GM18508 (cell line): Measurements from ENCODE around the gene NSF.
"Not testable (repeated sequence)": the region's sequence is repeated elsewhere in the genome, so short reads cannot be mapped to it uniquely, and the experiment has no call there.

Experiments
- ATAC-seq: cut with Tn5 transposase; IDR thresholded peaks from one replicate; pipeline ENCODE4 v1.9.1; 2021; ENCODE audit warnings: moderate number of reproducible peaks; ENCODE audit not compliant: insufficient read depth, unreplicated experiment

The NSF gene

DNA sequence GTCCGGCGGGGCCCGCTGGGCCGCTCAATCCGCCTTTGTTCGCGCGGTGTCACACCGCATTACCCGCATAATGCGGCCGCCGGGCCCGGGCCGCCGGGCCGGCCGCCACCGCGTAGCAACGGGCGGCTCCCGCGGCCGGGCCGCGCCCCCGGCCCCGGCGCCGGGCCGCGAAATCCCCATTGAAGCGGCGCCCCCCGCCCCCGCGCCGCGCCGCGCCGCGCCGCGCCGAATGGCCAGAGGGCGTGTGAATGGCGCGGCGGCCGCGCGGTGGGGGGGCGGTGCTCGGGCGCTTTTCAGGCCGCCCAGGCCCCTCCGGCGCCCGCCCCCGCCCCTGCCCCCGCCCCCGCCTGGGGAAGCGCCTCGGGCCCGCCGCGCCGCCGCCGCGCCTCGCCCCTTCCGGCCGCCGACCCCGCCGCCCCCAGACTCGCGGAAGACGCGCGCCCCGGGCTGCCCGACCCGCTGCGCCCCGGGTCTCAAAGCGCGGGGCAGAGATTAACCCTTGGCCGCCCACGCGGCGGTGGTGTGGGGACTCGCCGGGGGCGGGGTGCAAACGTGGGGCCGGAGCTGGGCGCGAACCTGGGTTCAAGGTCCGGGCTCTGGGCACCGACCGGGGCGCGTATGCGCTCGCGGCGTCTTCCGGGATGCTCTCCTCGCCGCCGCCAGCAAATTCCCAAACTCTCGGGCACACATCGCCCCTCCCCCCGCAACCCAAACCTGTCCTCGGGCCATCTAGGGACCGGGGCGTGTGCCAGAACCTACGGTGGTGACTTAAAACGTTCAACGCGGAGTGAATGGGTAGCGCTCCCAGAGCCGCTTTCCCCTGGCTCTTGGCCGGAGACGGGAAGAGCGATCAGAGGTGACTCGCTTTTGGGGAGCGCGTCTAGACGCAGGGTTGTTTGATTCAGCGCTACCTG, 181.3 kb downstream of the NSF start:
- no peak for ATAC-seq

DNA sequence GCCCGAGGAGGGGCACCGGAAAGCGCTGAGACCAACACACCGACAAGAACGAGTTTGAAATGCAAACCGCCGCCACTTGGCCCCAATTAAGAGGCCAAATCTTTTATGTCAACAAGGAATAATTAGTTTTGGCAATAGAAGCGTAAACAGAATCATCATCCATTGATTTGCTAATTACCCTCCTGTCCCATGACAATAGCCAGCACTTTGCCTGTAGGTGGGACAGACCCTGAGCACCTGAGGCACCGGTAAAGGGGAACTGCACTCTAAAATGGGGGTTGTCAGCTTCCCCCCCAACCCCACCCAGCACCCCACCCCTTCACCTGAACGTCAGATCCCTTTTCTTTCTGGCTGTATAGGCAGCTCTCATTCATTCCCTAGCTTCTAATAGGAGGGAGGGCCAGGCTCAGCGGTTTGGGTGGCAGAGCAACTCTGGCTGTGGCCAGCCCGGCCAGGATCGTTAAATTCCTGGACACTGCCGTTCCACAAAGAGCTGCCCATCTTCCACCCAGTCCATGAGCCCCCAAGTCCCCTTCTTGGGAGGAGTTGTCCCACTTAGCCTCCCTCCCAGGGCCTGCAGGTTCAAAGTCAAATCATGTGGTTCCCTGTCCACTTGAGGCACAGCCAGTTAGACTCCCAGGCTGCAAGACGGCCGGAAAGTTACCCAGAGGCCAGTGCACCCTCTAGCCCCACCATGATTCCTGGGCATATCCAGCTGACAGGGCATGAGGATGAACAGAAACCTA, 182.2 kb downstream of the NSF start:
- ATAC-seq: no peak

GRCh38 chr17:46773221-46773605, 182.7 kb downstream of the NSF start:
- no peak for ATAC-seq

DNA sequence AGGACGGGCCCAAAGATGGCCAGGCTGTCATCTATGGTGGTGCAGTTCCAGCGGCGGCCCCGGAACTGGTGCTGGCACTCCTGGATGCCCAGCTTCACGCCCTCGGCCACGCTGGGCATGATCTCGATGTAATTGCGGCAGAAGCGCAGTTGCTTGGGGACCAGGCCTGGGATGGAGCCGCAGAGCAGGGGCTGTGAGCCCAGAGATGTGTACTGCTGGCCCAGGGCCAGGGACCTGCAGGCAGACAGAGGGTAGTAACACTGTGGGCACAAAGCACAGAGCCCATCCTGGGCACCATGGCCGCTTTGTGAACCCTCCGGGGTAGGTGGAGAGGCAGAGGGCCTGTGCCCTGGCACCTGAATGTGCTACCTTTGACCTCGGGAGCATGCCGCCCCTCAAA, 183.2 kb downstream of the NSF start:
- ATAC-seq: no peak

DNA sequence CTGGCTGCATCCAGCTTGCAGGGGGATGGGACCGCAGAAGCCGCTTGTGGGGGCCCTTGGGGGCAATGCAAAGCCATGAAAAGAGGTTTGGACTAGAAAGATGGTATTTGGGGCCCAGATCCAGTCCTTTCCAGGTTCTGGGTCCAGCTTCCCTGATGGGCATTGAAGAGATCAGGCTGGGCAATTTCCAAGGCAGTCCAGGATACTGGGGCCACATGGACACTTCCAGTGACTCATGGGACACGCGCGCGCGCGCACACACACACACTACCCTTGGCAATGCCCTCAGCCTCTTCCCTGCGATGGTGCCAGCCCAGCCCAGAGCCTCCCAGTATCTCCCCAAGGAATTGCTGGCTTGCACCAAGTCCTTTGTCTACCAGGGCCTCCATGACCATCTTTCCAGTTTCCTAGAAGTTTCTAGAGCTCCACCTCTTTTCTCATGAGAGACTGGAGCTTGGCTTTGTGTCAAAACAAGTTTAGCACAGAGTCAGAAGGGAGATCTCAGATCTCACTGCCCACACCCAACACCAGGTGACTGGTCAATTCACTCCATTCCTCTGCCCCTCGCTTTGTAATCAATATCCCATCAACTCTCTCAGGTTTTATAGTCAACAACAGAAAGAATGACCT, 183.8 kb downstream of the NSF start:
- no peak for ATAC-seq

DNA sequence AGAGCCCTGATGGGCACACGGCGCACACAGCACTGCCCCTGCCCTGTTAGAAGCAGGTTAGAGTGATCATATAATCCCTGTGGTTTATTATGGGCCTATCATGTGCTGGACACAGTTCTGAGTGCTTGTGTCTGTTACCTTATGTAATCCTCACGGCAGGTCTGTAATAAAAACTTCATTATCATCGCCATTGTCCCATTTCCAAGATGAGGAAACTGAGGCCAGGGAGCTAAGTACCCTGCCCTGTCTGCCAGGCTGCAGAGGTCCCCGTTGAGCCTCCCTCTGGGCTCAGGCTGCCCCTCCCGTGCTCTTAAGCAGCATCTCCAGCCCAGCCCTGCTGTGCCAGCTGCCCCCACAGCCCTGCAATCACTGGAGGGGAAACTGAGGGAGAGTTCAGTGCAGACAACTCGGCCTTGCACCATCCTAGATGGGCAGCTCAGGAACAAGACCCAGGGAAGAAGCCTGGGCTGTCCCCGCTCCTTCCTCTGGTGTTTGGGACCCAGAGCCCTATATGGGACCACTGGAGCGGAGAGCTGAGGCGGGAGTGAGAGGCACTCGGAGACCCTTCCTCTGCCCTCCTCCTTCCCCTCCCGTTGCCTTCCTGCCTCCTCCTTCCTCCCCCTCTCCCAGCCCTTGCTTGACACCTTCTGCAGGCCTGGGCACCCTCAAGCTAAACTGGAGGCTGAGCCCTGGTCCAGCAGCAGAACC, 186.0 kb downstream of the NSF start:
- no peak for ATAC-seq

DNA sequence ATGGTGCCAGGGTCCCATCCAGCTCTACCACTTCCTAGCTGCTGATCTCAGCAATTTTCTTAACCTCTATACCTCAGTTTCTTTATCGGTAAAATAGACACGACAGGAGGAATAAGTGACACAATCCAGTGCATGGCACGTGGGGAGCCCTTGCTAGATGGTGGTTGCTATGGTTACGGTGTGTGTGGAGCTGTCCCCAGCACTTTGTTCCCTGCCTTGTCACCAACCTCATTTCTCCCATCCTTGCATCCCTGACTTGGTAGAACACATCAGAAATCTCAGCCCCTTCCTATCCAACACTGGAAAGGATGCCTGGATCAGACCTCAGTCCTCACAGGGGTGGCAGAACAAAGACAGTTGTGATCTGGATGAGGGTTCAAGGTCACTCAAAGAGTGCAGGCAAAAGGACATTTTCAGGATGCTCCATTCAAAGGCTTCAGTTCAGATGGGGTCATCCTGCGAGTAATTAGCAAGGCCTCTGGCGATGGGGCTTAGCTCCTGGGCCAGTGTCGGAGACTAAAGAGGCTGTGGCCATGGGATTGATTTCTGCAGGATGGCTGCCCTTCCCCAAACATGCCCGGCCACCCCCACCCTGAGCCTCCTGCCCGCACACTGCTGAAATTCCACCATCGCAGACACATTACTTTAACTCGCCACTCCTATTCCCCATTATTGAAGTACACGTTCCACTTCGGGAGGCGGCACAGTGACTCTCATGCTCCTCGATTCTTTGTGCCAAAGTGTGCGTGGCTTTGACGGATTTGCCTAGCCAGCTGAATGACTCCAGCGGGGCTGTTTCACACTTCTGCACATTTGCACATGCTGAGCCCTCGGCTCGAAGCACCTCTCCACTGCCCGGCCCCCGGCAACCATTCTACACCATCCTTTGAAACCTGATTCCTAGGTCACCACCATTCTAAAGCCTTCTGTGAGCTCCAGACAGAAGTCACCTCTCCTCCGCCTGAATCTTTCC, 187.8 kb downstream of the NSF start:
- no peak for ATAC-seq

GRCh38 chr17:46780003-46780373, 189.5 kb downstream of the NSF start:
- ATAC-seq: no peak

DNA sequence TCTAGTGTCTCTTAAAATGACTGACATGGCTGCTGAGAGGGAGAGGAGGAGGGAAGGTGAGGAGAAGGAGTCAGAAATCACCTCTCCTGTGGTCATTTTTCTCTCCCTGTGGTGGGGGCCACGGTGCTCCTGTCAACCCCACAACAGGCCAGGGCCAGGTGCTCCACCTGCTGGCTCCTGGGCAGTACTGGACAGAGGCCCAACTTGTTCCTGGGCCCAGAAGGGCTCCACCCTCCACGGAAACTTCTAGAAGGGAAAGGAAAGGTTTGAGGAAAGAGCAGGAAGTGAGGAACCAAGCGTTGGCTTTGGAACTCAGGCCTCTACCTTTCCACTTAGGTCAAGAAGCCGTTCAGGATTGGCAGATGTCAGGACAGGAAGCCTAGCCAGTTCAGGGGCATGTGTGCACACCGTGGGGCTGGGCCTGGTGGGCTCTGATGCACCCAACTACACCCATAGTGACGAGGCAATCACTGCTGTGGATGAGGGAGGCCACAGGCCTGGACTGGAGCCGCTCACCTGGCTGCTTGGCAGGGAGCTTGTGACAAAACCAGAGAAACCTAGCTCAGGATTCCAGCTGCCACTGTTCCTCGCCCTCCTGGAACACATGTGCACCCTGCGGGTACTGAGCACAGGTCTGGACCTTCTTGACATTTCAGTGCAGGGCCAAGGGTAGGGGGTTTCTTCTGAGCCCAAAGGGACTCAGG, 191.9 kb downstream of the NSF start:
- ATAC-seq: no peak

DNA sequence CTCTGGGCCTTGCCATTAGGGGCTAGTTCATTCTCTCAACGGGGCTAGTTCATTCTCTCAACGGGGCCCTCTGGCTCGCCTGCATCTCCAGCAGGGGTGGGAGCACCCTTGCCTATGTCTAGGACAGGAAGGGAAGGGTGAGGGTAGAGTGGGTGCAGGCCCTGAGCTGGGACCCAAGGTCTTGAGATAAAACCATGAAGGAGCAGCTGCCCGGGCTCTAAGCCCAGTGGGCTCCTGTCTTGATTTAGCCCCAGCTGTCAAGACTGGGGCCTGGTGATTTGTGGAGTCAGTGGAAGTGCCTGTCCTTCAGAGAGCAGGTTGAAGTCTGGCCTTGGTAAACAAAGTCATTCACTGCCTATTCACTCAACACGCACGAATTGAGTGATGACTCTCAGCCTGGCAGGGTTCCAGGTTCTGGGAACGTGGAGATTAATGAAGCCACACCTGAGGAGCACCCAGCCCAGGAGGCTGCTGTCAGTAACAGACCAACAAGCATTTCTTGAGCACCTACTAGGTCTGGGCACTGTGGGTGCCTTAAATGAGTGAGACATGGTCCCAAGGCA, 192.6 kb downstream of the NSF start:
- no peak for ATAC-seq

- no peak for ATAC-seq
Measured at GRCh38 chr17:46785696-46786095, 195.2 kb downstream of the NSF start.

GRCh38 chr17:46787478-46787877, 197.0 kb downstream of the NSF start:
- ATAC-seq: no peak

- no peak for ATAC-seq
Measured at GRCh38 chr17:46788300-46788699, 197.8 kb downstream of the NSF start.

- ATAC-seq: no peak
Measured at GRCh38 chr17:46788796-46789195, 198.3 kb downstream of the NSF start.

DNA sequence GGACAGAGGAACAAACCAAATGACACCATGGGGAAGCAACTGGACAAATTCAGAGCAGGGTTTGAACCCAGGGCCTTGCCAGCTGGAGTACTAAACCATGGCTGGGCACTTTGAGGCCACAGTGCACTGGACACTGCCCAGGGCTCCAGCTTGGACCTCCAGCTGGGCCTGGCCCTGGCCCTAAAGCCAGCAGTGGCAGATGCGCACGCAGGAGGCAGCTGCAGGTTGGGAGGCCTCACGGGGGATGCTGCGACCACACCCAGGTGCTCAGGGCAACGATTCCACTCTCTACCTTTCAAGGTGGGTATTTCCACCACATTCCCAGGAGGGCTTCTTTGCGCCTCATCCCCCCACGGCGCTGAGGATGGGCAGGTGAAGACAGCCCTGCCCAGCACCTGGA, 199.1 kb downstream of the NSF start:
- no peak for ATAC-seq

DNA sequence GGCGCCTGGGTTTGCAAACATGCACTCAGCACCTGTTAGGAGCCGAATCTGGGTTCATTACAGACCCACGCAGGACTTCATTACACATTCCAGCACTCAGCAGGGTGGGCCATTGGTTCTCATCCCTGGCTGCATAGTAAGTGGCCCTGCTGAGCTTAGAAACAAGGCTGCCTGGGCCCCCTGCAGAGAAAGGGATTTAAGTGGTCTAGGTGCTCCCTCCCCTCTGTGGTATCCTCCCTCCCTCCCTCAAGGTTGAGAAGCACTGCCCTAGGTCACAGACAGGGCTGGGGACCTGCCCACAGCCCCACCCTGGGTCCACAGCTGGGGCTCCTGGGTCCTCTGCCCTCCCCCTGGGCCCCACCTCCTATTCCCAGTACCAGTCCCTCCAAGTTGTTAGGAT, 199.7 kb downstream of the NSF start:
- ATAC-seq: no peak

DNA sequence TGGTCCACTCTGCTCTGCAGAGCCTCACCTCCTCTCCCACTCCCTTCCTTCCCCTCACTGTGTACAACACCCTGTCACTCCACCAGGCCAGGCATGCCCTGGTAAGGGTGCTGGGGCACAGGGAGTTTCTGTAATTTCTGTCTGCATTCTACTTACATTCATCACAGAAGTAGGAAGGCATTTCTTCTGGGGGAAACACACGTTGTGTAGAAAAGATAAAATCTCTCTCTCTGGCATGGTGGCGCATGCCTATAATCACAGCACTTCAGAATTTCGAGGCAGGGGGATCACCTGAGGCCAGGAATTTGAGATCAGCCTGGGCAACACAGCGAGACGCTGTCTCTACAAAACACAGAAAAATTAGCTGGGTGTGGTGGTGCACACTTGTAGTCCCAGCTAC, 201.1 kb downstream of the NSF start:
- no peak for ATAC-seq

DNA sequence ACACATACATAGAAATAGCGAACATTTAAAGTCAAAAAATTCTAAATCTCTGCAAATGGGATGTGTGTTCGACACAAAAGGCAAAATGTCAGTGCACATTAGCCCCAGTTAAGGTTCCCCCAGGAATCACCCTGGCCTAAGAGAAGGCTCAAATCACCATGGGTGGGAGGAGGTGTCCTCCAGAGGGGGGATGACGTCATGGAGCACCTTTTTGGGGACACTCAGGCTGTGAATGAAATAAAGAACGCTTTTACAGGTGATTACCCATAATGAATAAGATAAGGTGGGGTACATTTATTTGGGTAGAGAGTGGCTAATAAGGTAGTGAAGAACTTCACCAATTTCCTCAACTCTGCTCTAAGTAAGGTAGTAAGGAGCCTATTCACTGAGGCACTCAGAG, 201.6 kb downstream of the NSF start:
- ATAC-seq: no peak

GRCh38 chr17:46793023-46793422, 202.6 kb downstream of the NSF start:
- ATAC-seq: not testable (repeated sequence)
